HepG2 (cell line): ENCODE measurements around the gene PLIN3. TPM values are rescaled to one million over a fixed set of nuclear protein-coding genes. Genes with fewer than 3 reads are reported as not detected.
A peak's percentile ranks its signal among the peaks of the same experiment; 100 is the strongest.

ENCODE experiments used
- AGO2 ChIP-seq: fragments of 200-400 bp; formaldehyde crosslinking; optimal IDR thresholded peaks from 2 replicates; pipeline ENCODE3; 2017; ENCODE audit warnings: mild to moderate bottlenecking, low read depth, low read length, moderate library complexity
- CCDC6 ChIP-seq: sonication (generic); formaldehyde crosslinking; IDR thresholded peaks from 2 replicates; pipeline ENCODE4 v1.8.1; 2022; ENCODE audit warnings: mild to moderate bottlenecking, missing genetic modification reagents, moderate library complexity
- DNMT3B ChIP-seq: conservative IDR thresholded peaks from 2 replicates; pipeline ENCODE4 v1.6.1; 2016; ENCODE audit warnings: missing biosample characterization, control low read depth
- DR1 ChIP-seq: sonication (generic); formaldehyde crosslinking; IDR thresholded peaks from 2 replicates; pipeline ENCODE4 v1.8.0; 2021; ENCODE audit warnings: mild to moderate bottlenecking, missing genetic modification reagents, inconsistent platforms
- ERF ChIP-seq: IDR thresholded peaks from 2 replicates; pipeline ENCODE4 v1.6.1; 2018; ENCODE audit warnings: missing biosample characterization, missing genetic modification reagents
- FOSL2 ChIP-seq: sonication (generic); formaldehyde crosslinking; IDR thresholded peaks from 2 replicates; pipeline ENCODE4 v1.4.0; 2020; ENCODE audit warnings: missing genetic modification reagents
- HNRNPH1 ChIP-seq: fragments of 200-400 bp; formaldehyde crosslinking; optimal IDR thresholded peaks from 2 replicates; pipeline ENCODE3; 2017; ENCODE audit warnings: mild to moderate bottlenecking, low read depth, low read length
- KDM2A ChIP-seq: sonication (generic); formaldehyde crosslinking; IDR thresholded peaks from 2 replicates; pipeline ENCODE4 v1.4.0; 2020; ENCODE audit warnings: low read depth, missing genetic modification reagents, borderline replicate concordance
- MTERF4 ChIP-seq: sonication (generic); formaldehyde crosslinking; IDR thresholded peaks from 2 replicates; pipeline ENCODE4 v1.8.0; 2023; ENCODE audit warnings: mild to moderate bottlenecking, missing genetic modification reagents
- MTF2 ChIP-seq: sonication (generic); formaldehyde crosslinking; IDR thresholded peaks from 2 replicates; pipeline ENCODE4 v1.5.0; 2020; ENCODE audit warnings: missing genetic modification reagents, borderline replicate concordance
- NFRKB ChIP-seq: fragments of 450-650 bp; IDR thresholded peaks from 2 replicates; pipeline ENCODE4 v1.6.1; 2017
- NR2C2 ChIP-seq: sonication (generic); formaldehyde crosslinking; IDR thresholded peaks from 2 replicates; pipeline ENCODE4 v1.4.0; 2020; ENCODE audit warnings: missing genetic modification reagents, mild to moderate bottlenecking, moderate library complexity, borderline replicate concordance
- RXRB ChIP-seq: IDR thresholded peaks from 2 replicates; pipeline ENCODE4 v1.6.1; 2016; ENCODE audit warnings: borderline replicate concordance, missing genetic modification reagents, missing compliant biosample characterization
- TOPORS ChIP-seq: sonication (generic); formaldehyde crosslinking; IDR thresholded peaks from 2 replicates; pipeline ENCODE4 v1.8.0; 2023; ENCODE audit warnings: mild to moderate bottlenecking, missing genetic modification reagents
- ZBTB7A ChIP-seq: sonication (generic); formaldehyde crosslinking; IDR thresholded peaks from 2 replicates; pipeline ENCODE4 v1.8.0; 2022; ENCODE audit warnings: mild to moderate bottlenecking, missing genetic modification reagents
- ZNF430 ChIP-seq: sonication (generic); formaldehyde crosslinking; IDR thresholded peaks from 2 replicates; pipeline ENCODE4 v1.9.0; 2021; ENCODE audit warnings: mild to moderate bottlenecking, missing genetic modification reagents
- ZNF607 ChIP-seq: sonication (generic); formaldehyde crosslinking; IDR thresholded peaks from 2 replicates; pipeline ENCODE4 v1.5.1; 2020; ENCODE audit warnings: missing genetic modification reagents, mild to moderate bottlenecking, borderline replicate concordance
- ZNF691 ChIP-seq: sonication (generic); formaldehyde crosslinking; IDR thresholded peaks from 2 replicates; pipeline ENCODE4 v1.4.0; 2020; ENCODE audit warnings: missing genetic modification reagents, low read depth, mild to moderate bottlenecking, borderline replicate concordance
- ZNF720 ChIP-seq: sonication (generic); formaldehyde crosslinking; IDR thresholded peaks from 2 replicates; pipeline ENCODE4 v1.4.0; 2020; ENCODE audit warnings: missing genetic modification reagents
- polyA plus RNA-seq, 8 experiments: library from polyadenylated mRNA; depleted of rRNA in 3 of 8; stranded (reverse) in 7 of 8; unstranded in 1 of 8; fragments of >200 nt; fragmentation: Illumina TruSeq in 4 of 8; extraction: Trizol in 4 of 8; gene quantifications; 2 replicates each; pipeline versions ENCODE4 v1.2.1 to v1.2.3, GENCODE V29; 2011 to 2016; ENCODE audit warnings: low read depth in 4 of 8, missing spikeins in 1 of 8, mixed read lengths in 1 of 8; ENCODE audit not compliant: insufficient read depth in 1 of 8
- total RNA-seq, 5 experiments: library from RNA; depleted of rRNA; stranded (reverse); fragments of >200 nt; fragmentation: Illumina TruSeq; extraction: Trizol; gene quantifications; 2 replicates each; pipeline ENCODE4 v1.2.3, GENCODE V29; 2016; ENCODE audit warnings: low read depth in 1 of 5
- TF ChIP-seq, protein P1 (sequence below): sonication (generic); formaldehyde crosslinking; IDR thresholded peaks from 2 replicates; pipeline ENCODE4 v1.4.0; 2020; ENCODE audit warnings: missing genetic modification reagents
- TF ChIP-seq, protein P2 (sequence below): IDR thresholded peaks from 2 replicates; pipeline ENCODE4 v1.6.1; 2016; ENCODE audit warnings: missing genetic modification reagents, missing compliant biosample characterization
- TF ChIP-seq, protein P3 (sequence below): IDR thresholded peaks from 2 replicates; pipeline ENCODE4 v1.6.1; 2016; ENCODE audit warnings: low read depth, control low read depth

PLIN3 gene
- total and polyA plus RNA-seq, 2 of the 13 experiments (the other 11 are each of a cell fraction or from before 2014, with no cell fraction given), result 49.3 to 57.9 TPM

DNA sequence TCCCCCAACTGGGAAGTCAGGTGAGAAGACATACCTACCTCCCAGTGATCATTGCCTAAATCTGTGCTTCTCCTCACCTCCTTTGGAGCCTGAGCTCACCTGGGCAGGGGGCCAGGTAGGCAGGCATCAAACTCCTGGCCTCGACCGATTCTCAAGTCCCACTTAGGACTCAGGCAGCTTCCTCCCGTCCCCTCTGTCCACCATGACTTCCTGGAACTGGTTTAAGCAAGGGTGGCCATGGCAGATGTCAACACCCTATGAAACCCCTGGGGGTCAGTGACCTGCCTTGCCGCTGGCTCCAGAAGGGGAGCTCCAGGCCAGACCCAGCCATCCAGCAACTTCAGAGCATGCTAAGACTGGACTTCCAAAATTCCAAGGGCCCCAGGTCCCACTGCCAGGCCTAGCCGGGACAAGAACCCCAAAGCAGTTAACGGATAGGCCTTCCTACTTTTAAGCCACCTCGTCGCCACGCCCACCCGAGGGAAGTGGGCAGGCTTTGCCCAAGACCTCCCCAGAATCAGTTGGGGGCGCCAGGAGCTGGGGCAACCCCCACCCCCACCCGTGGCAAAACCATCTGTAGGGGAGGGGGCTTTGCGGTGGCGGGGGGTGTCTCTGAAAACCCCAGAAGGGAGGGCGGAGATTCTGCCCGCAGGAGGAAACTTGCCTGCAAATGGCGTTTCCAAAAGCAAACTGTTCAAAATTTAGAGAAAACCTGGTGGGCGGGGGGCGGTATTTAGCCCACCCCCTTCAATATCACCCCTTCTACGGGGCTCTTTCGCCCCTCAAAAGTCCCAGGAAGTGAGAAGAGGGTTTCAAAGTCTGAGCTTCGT, 657 bp downstream of the PLIN3 start (continued):
- TF ChIP-seq ZNF607 (CRISPR knock-in tag) (0 out of 2 replicates have a peak, but pooled peaks have one; percentile 58), ZNF430 (CRISPR knock-in tag) (0 out of 2 replicates have a peak, but pooled peaks have one; percentile 3), TOPORS (no peak), MTERF4 (peak; percentile 47; the same call in 1 of the 2 replicates), HNRNPH1 (no peak), ERF (peak; percentile 19; the same call in 1 of the 2 replicates), ZBTB7A (CRISPR knock-in tag) (peak; percentile 72; the same call in 1 of the 2 replicates), AGO2 (peak; percentile 22), ZNF691 (no peak), NFRKB (no peak), NR2C2 (CRISPR knock-in tag) (peak; percentile 25; the same call in 1 of the 2 replicates), KDM2A (0 out of 2 replicates have a peak, but pooled peaks have one; percentile 24), RXRB (peak; percentile 56; the same call in 1 of the 2 replicates), ZNF720 (CRISPR knock-in tag) (no peak), DNMT3B (no peak), MTF2 (CRISPR knock-in tag) (no peak), FOSL2 (CRISPR knock-in tag) (peak; percentile 25; the same call in 1 of the 2 replicates), CCDC6 (CRISPR knock-in tag) (0 out of 2 replicates have a peak, but pooled peaks have one; percentile 45), DR1 (no peak)
- TF ChIP-seq, protein P1, sequence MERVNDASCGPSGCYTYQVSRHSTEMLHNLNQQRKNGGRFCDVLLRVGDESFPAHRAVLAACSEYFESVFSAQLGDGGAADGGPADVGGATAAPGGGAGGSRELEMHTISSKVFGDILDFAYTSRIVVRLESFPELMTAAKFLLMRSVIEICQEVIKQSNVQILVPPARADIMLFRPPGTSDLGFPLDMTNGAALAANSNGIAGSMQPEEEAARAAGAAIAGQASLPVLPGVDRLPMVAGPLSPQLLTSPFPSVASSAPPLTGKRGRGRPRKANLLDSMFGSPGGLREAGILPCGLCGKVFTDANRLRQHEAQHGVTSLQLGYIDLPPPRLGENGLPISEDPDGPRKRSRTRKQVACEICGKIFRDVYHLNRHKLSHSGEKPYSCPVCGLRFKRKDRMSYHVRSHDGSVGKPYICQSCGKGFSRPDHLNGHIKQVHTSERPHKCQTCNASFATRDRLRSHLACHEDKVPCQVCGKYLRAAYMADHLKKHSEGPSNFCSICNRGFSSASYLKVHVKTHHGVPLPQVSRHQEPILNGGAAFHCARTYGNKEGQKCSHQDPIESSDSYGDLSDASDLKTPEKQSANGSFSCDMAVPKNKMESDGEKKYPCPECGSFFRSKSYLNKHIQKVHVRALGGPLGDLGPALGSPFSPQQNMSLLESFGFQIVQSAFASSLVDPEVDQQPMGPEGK (CRISPR knock-in tag), result peak; percentile 79
- TF ChIP-seq, protein P2, sequence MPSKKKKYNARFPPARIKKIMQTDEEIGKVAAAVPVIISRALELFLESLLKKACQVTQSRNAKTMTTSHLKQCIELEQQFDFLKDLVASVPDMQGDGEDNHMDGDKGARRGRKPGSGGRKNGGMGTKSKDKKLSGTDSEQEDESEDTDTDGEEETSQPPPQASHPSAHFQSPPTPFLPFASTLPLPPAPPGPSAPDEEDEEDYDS (CRISPR knock-in tag), result peak; percentile 39; the same call in 1 of the 2 replicates
- TF ChIP-seq, protein P3, sequence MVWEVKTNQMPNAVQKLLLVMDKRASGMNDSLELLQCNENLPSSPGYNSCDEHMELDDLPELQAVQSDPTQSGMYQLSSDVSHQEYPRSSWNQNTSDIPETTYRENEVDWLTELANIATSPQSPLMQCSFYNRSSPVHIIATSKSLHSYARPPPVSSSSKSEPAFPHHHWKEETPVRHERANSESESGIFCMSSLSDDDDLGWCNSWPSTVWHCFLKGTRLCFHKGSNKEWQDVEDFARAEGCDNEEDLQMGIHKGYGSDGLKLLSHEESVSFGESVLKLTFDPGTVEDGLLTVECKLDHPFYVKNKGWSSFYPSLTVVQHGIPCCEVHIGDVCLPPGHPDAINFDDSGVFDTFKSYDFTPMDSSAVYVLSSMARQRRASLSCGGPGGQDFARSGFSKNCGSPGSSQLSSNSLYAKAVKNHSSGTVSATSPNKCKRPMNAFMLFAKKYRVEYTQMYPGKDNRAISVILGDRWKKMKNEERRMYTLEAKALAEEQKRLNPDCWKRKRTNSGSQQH, result 0 out of 2 replicates have a peak, but pooled peaks have one; percentile 13
